Activated naive CD4-positive, alpha-beta T cell treated with anti-CD3 and anti-CD28 coated beads, Interleukin-2, amount 10 ng/mL, durations not matched to agents 7 days and 5 days (primary cell): ENCODE data around the gene RNF121.

ENCODE experiments used
- CTCF ChIA-PET: fragments of 350-600 bp; sonication (Branson Sonifier 250); formaldehyde crosslinking; loops from one replicate; lab custom pipeline; 2021; ENCODE audit warnings: antibody characterized with exemption; lab: Charles Lee
- DNase-seq: peaks from one replicate; pipeline ENCODE4 v3.0.0-alpha.2; 2020
- H3K27ac Mint-ChIP-seq: one replicate; pipeline ENCODE4 v1.8.0; 2021; ENCODE audit warnings: mild to moderate bottlenecking, moderate library complexity, mixed read lengths
- H3K27me3 Mint-ChIP-seq: one replicate; pipeline ENCODE4 v1.8.0; 2021; ENCODE audit warnings: mild to moderate bottlenecking, mixed read lengths
- H3K36me3 Mint-ChIP-seq: one replicate; pipeline ENCODE4 v1.8.0; 2021; ENCODE audit warnings: mixed read lengths
- H3K4me1 Mint-ChIP-seq: one replicate; pipeline ENCODE4 v1.8.0; 2021; ENCODE audit warnings: mixed read lengths
- H3K4me3 Mint-ChIP-seq: one replicate; pipeline ENCODE4 v1.8.0; 2021; ENCODE audit warnings: mild to moderate bottlenecking, moderate library complexity, mixed read lengths
- H3K9me3 Mint-ChIP-seq: one replicate; pipeline ENCODE4 v1.8.0; 2021; ENCODE audit warnings: mixed read lengths

Gene RNF121

GRCh38 chr11:71927820-71928736 is 768 bp upstream of the RNF121 start, which contains the start of gene XNDC1N:
Gene XNDC1N (minus strand): TSS chr11:71928594. CDS start chr11:71923353, 5,241 bp downstream.
- Mint-ChIP-seq H3K27ac (peak within 1 kb of the TSS; percentile 100), H3K4me1 (peaks cover 45% of the 10 kb centered on the region), H3K4me3 (peak within 1 kb of the TSS; percentile 88), H3K9me3 (no peaks in the 10 kb centered on the region), H3K27me3 (peaks cover 4% of the 10 kb centered on the region), H3K36me3 (peaks cover 12% of the 10 kb centered on the region)
- CTCF ChIA-PET, result interaction anchor here (0.7 to 2.1 kb wide), 5 partner anchors 16 to 503 kb away, joined by 3 to 7 read pairs (median 4); no protein-coding TSS in a partner anchor
- DNase-seq, result peak; percentile 85

DNA sequence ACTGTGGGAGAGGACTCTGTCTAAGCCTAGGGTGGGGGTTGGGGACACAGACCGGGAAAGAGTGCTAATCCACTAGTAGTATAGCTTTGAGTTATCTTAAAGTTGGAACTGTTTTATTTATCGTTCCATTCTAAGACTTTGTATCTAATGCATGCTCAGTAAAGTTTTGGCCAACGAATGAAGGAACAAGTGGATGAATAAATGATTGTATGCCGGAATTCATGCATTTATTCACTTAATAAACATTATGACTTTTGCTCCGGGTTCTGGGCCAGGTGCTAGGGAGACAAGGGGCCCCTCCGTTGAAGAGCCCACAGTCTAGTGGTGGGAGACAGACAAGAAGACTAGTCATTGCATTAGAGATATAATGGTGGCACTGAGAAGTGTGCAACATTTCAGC is 645 bp downstream of the RNF121 start:
- Mint-ChIP-seq H3K9me3 (no peaks in the 10 kb centered on the region), H3K27me3 (peaks cover 4% of the 10 kb centered on the region), H3K4me1 (peaks cover 48% of the 10 kb centered on the region), H3K36me3 (peaks cover 12% of the 10 kb centered on the region), H3K4me3 (peak overlapping the region; percentile 88), H3K27ac (peak overlapping the region; percentile 100)
- CTCF ChIA-PET, result interaction anchor here (0.7 to 2.1 kb wide), 5 partner anchors 18 to 501 kb away, joined by 3 to 7 read pairs (median 4); no protein-coding TSS in a partner anchor
- DNase-seq, result no peak

GRCh38 chr11:71930556-71931244 is 1.9 kb downstream of the RNF121 start:
- CTCF ChIA-PET, result no interaction called here
- peaks cover 4% of the 10 kb centered on the region for H3K27me3 Mint-ChIP-seq
- no peak overlapping the region for H3K27ac Mint-ChIP-seq

DNA sequence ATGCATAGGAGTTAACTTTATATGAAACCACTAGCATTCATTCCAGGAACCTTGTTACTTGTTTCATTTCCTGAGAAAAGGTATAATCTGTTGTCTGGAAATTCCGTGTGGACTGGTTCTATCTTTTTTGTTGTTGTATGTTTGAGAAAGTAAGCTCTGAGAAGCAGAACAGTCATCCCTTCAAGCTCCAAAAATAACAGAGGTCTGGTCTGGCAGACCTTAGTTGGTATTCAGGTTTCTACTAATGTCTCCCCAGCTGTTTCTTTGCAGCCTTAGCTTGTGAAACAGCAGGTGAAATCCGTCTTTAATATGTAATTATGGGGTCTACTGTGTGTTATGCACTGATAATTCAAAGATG is 2.4 kb downstream of the RNF121 start:
- CTCF ChIA-PET, result no interaction called here
- H3K9me3 Mint-ChIP-seq, result no peaks in the 10 kb centered on the region
- H3K4me1 Mint-ChIP-seq, result peaks cover 48% of the 10 kb centered on the region
- peaks cover 5% of the 10 kb centered on the region for H3K36me3 Mint-ChIP-seq
- H3K4me3 Mint-ChIP-seq, result no peak overlapping the region
- H3K27ac Mint-ChIP-seq, result no peak overlapping the region
- peaks cover 4% of the 10 kb centered on the region for H3K27me3 Mint-ChIP-seq
- no peak for DNase-seq

More at GRCh38 chr11:71930556-71931244, 1.9 kb downstream of the RNF121 start:
- no peak for DNase-seq
- Mint-ChIP-seq H3K4me1 (peaks cover 49% of the 10 kb centered on the region), H3K9me3 (no peaks in the 10 kb centered on the region), H3K4me3 (peak overlapping the region; percentile 88), H3K36me3 (peaks cover 7% of the 10 kb centered on the region)

DNA sequence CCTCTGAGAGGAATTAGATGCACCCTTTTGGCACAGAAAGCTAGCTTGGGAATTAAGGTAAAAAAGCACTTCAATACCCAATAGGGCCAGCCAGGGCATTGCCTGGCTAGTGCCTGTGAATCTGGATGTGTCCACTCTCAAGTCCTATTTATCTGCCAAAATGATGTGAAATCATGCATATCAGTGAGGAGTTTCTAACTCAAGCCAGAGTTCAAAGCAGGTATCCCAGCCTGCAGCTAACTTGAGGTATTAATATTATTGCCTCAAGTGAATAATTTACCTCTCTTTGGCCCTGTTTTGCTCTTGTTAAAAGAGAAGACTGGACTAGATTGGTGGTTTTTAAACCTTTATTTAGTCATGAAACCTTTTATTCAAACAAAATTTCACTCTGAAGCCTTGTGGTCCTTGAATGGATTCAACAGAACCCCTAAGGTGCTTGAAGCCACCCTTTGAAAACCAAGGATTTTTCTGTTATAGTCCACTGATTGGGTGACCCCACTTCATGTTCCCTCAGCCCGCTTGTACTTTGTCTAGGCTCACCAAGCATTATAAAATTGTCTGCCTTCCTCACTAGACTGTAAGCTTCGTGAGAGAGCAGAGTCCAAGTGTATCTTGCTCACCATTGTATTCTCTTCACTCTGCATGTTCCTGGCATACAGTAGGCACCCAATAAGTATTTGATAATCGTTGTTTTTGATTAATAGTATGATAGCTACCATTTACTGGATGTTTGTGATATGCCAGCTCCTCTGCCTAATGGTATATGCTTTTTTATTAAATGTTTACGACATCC is 4.5 kb downstream of the RNF121 start:
- Mint-ChIP-seq H3K36me3 (peaks cover 3% of the 10 kb centered on the region), H3K27me3 (peaks cover 4% of the 10 kb centered on the region), H3K9me3 (no peaks in the 10 kb centered on the region), H3K4me3 (no peak overlapping the region), H3K4me1 (peaks cover 34% of the 10 kb centered on the region), H3K27ac (no peak overlapping the region)
- CTCF ChIA-PET, result interaction anchor here (1.3 kb wide), 1 partner anchor 44 kb away, joined by 3 read pairs; no protein-coding TSS in a partner anchor
- no peak for DNase-seq

DNA sequence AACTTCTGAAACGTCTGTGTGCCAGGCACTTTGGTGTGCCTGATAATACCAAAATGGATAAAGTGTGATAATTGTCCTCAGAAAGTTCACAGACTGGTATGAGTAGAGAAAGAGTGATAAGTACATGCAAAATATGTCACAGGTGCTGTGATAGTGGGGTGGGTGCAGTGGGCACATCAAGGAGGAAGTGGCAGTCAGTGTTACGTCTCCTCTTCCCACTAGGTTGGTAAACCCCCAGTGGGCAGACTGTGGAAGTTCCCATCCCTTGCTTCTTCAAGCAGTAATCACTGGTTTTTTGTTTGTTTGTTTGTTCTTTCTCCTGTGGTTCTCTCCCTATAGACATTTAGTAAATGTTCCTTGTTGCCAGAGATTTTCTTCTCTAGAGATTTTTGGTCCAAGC is 5.4 kb downstream of the RNF121 start:
- Mint-ChIP-seq H3K9me3 (no peaks in the 10 kb centered on the region), H3K27ac (no peak overlapping the region), H3K4me1 (peaks cover 30% of the 10 kb centered on the region), H3K36me3 (no peaks in the 10 kb centered on the region), H3K4me3 (no peak overlapping the region), H3K27me3 (no peaks in the 10 kb centered on the region)
- no peak for DNase-seq
- CTCF ChIA-PET, result no interaction called here

DNA sequence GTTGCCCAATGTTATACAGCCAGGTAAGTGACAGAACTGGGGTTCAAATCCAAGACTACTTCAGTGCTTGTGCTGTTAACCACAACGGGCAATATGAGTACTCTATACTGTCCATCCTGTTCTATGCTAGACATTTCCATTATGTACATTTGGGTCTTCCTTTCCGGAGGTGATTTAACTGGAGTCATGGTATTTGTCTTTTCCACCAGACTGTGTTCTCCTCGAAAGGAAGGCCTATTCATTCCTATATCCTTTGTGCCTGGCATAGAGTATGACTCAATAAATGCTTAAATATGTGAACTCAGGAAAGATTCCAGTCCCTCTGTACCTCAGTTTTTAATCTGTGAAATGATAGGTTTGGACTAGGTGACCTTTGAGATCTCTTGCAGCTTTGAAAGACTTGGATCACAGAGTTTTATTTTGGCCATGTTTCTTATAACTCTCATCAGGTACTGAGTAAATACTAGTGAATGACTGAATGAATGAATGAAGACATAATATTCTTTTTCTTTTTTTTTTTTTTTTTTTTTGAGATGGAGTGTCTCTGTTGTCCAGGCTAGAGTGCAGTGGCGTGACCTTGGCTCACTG is 6.6 kb downstream of the RNF121 start:
- H3K9me3 Mint-ChIP-seq, result no peaks in the 10 kb centered on the region
- no peak overlapping the region for H3K27ac Mint-ChIP-seq
- DNase-seq, result no peak
- H3K4me1 Mint-ChIP-seq, result peaks cover 17% of the 10 kb centered on the region
- CTCF ChIA-PET, result no interaction called here
- no peaks in the 10 kb centered on the region for H3K27me3 Mint-ChIP-seq
- H3K36me3 Mint-ChIP-seq, result peaks cover 1% of the 10 kb centered on the region
- no peak overlapping the region for H3K4me3 Mint-ChIP-seq

DNA sequence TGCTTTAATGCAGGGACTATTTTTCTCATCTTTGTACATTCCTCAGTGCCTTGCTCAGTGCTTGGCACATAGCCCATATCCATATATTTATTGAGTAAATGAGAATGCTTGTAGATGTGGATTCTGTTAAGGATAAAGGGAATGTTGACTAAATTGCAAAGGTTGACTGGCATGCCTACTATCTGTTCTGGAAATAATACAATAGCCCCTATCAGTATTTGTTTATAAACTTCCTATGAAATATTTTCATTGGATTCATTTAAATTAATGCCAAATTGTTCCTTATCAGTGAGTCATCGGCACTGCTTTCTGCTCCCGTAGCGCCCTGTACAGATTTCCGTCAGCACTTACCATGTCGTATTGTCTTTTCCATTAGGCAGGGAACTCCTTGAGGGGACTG is 8.0 kb downstream of the RNF121 start:
- Mint-ChIP-seq H3K27me3 (no peaks in the 10 kb centered on the region), H3K36me3 (peaks cover 1% of the 10 kb centered on the region), H3K27ac (no peak overlapping the region), H3K4me3 (no peak overlapping the region), H3K4me1 (peaks cover 5% of the 10 kb centered on the region), H3K9me3 (no peaks in the 10 kb centered on the region)
- no peak for DNase-seq
- CTCF ChIA-PET, result no interaction called here

GRCh38 chr11:71937826-71938225 is 9.0 kb downstream of the RNF121 start:
- DNase-seq, result no peak
- H3K36me3 Mint-ChIP-seq, result peaks cover 1% of the 10 kb centered on the region
- H3K4me1 Mint-ChIP-seq, result peaks cover 4% of the 10 kb centered on the region
- H3K4me3 Mint-ChIP-seq, result no peak overlapping the region
- no peaks in the 10 kb centered on the region for H3K27me3 Mint-ChIP-seq
- no peaks in the 10 kb centered on the region for H3K9me3 Mint-ChIP-seq
- CTCF ChIA-PET, result no interaction called here
- no peak overlapping the region for H3K27ac Mint-ChIP-seq

DNA sequence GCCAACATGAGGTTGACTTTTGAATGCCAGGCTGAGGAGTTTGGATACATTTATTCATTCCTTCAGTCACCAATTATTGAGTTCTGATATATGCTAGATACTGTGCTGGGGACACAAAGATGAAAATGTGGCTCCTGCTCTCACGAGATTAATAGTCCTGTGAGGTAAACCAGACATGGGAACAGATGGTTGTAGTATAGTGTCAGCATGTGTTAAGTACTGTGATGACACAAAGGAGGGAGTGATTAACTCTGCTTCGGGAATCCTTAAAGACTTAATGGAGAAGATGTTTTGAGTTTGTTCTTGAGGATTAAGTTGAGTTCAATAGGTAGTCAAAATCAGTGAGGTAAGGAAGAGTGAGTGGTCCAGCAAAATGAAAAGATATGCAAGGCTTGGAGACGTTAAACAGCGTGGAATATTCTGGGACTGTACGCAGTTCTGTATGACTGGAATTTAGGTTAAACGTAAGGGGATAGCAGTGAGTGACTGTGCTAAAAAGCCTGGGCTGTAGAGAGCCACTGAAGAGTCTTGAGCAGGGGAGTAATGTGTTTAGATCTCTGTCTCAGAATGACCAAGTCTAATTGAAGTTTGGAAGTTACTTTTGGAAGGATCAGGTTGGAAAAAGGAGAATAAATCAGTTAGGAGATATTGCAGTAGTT is 11.8 kb downstream of the RNF121 start:
- H3K27me3 Mint-ChIP-seq, result no peaks in the 10 kb centered on the region
- no peak overlapping the region for H3K4me3 Mint-ChIP-seq
- no peaks in the 10 kb centered on the region for H3K9me3 Mint-ChIP-seq
- DNase-seq, result no peak
- no peaks in the 10 kb centered on the region for H3K4me1 Mint-ChIP-seq
- peaks cover 1% of the 10 kb centered on the region for H3K36me3 Mint-ChIP-seq
- no peak overlapping the region for H3K27ac Mint-ChIP-seq
- CTCF ChIA-PET, result no interaction called here

DNA sequence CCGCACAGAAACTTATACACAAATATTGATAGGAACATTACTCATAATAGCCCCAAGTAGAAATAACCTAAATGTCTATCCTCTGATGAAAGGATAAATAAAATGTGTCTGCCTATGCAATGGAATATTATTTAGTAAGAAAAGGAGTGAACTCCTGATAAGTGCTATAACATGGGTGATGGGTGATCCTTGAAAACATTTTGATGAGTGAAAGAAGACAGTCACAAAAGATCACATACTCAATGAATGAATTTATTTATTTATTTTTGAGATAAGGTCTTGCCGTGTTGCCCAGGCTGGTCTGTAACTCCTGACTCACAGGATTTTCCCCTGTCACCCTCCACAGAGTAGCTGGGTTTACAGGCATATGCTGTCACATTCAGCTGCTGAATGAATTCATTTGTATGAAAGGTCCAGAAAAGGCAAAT is 17.3 kb downstream of the RNF121 start:
- CTCF ChIA-PET, result no interaction called here
- H3K4me1 Mint-ChIP-seq, result peaks cover 7% of the 10 kb centered on the region
- H3K27ac Mint-ChIP-seq, result no peak overlapping the region

GRCh38 chr11:71947498-71947897 is 18.7 kb downstream of the RNF121 start:
- CTCF ChIA-PET, result interaction anchor here (0.7 kb wide), 1 partner anchor 59 kb away, joined by 3 read pairs; no protein-coding TSS in a partner anchor
- Mint-ChIP-seq H3K9me3 (no peaks in the 10 kb centered on the region), H3K27ac (no peak overlapping the region), H3K4me1 (peaks cover 7% of the 10 kb centered on the region), H3K4me3 (no peak overlapping the region), H3K36me3 (no peaks in the 10 kb centered on the region), H3K27me3 (no peaks in the 10 kb centered on the region)
- no peak for DNase-seq

More for the DNA sequence above, 17.3 kb downstream of the RNF121 start:
- Mint-ChIP-seq H3K9me3 (no peaks in the 10 kb centered on the region), H3K27me3 (no peaks in the 10 kb centered on the region), H3K36me3 (no peaks in the 10 kb centered on the region), H3K4me3 (no peak overlapping the region)
- no peak for DNase-seq

DNA sequence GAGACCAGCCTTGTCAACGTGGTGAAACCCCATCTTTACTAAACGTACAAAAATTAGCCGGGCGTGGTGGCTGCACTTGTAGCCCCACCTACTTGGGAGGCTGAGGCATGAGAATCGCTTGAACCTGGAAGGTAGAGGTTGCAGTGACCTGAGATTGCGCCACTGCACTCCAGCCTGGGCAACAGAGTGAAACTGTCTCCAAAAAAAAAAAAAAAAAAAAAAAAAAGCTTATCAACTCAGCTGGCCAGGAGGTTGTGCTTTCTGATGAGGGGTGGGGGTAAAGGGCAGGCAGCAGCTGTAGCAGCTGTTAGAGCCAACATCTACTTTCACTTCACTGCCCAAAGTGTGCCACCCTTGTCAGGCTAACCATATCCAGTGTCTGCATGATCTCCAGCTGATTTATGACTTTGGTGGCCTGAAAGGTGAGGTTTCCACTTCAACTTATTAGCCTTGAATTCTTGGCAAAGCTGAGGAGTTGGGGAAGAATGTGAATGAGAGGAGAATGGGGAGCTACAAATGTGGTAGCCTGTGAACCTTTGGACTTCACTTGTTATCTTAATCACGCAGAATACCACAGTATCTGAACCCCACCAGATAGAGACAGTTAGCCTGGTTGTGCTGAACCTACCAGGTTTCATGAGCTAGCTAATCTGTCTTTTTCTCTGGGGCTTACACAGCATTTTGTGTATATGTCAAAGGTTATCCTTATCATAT is 19.6 kb downstream of the RNF121 start:
- H3K4me3 Mint-ChIP-seq, result no peak overlapping the region
- CTCF ChIA-PET, result no interaction called here
- no peaks in the 10 kb centered on the region for H3K36me3 Mint-ChIP-seq
- DNase-seq, result no peak
- no peaks in the 10 kb centered on the region for H3K27me3 Mint-ChIP-seq
- no peaks in the 10 kb centered on the region for H3K9me3 Mint-ChIP-seq
- peaks cover 7% of the 10 kb centered on the region for H3K4me1 Mint-ChIP-seq
- no peak overlapping the region for H3K27ac Mint-ChIP-seq
